GM21737 (cell line): ENCODE measurements around the gene PPL.
"Not testable (repeated sequence)": the region's sequence is repeated elsewhere in the genome, so short reads cannot be mapped to it uniquely, and the experiment has no call there.

ENCODE experiments used
- ATAC-seq: cut with Tn5 transposase; IDR thresholded peaks from one replicate; pipeline ENCODE4 v1.9.1; 2021; ENCODE audit warnings: mild to moderate bottlenecking, moderate library complexity; ENCODE audit not compliant: unreplicated experiment

The PPL gene

GRCh38 chr16:4913774-4914525, 23.0 kb downstream of the PPL start:
- ATAC-seq = no peak

GRCh38 chr16:4913130-4913773, 23.7 kb downstream of the PPL start:
- no peak for ATAC-seq

- no peak for ATAC-seq
Observed at GRCh38 chr16:4911970-4912386, 25.0 kb downstream of the PPL start.

GRCh38 chr16:4910828-4911227, 26.1 kb downstream of the PPL start:
- ATAC-seq = no peak

- ATAC-seq = no peak
Observed at GRCh38 chr16:4909825-4910224, 27.1 kb downstream of the PPL start.

GRCh38 chr16:4908854-4909401, 28.0 kb downstream of the PPL start:
- no peak for ATAC-seq

GRCh38 chr16:4904942-4905615, 31.9 kb downstream of the PPL start:
- no peak for ATAC-seq

- ATAC-seq = no peak
Observed at GRCh38 chr16:4904108-4904941, 32.6 kb downstream of the PPL start.

GRCh38 chr16:4902038-4902437, 34.9 kb downstream of the PPL start:
- no peak for ATAC-seq

- no peak for ATAC-seq
Observed at GRCh38 chr16:4900750-4901149, 36.2 kb downstream of the PPL start.

GRCh38 chr16:4900036-4900435, 36.9 kb downstream of the PPL start:
- ATAC-seq = no peak

GRCh38 chr16:4899474-4899846, 37.5 kb downstream of the PPL start:
- no peak for ATAC-seq

- no peak for ATAC-seq
Observed at GRCh38 chr16:4898811-4899473, 38.0 kb downstream of the PPL start.

- no peak for ATAC-seq
Observed at GRCh38 chr16:4897328-4897727, 39.6 kb downstream of the PPL start.

GRCh38 chr16:4896761-4897160, 40.2 kb downstream of the PPL start:
- ATAC-seq = not testable (repeated sequence)

- ATAC-seq = no peak
Observed at GRCh38 chr16:4895366-4895765, 41.6 kb downstream of the PPL start.

- no peak for ATAC-seq
Observed at GRCh38 chr16:4894276-4895150, 42.4 kb downstream of the PPL start.

GRCh38 chr16:4893103-4893862, 43.7 kb downstream of the PPL start:
- no peak for ATAC-seq
